Muscle of back (tissue), 11 donors: Measurements from ENCODE around the gene CHST8. TPM values are rescaled to one million over a fixed set of nuclear protein-coding genes. Genes with fewer than 3 reads are reported as not detected.
A peak's percentile ranks its signal among the peaks of the same experiment; 100 is the strongest.
"Not testable (repeated sequence)": the region's sequence is repeated elsewhere in the genome, so short reads cannot be mapped to it uniquely, and the experiment has no call there.

Experiments used
- DNase-seq, 3 donors: peaks; one replicate each; pipeline versions ENCODE4 v3.0.0 to v3.0.0-alpha.2; 2013
- polyA plus RNA-seq, 10 donors: library from polyadenylated mRNA; unstranded; fragments of 120-200 nt; gene quantifications; one replicate each; pipeline ENCODE4 v1.2.1, GENCODE V29; 2013; ENCODE audit not compliant: insufficient read length in 10 of 10

Gene CHST8
- polyA plus RNA-seq, 10 donors, result 0.07 to 1.1 (median 0.16) TPM; not detected in 2

DNA sequence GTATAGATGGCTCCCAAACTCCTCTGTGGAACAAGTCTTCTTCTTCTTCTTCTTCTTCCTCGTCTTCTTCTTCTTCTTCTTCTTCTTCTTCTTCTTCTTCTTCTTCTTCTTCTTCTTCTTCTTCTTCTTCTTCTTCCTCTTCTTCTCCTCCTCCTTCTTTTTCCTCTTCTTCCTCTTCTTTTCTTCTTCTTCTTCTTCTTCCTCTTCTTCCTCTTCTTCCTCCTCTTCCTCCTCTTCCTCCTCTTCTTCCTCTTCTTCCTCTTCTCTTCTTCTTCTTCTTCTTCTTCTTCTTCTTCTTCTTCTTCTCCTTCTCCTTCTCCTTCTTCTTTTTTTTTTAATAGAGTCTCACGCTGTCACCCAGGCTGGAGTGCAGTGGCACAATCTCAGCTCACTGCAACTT, 3.4 kb upstream of the CHST8 start:
- not testable (repeated sequence) for DNase-seq

DNA sequence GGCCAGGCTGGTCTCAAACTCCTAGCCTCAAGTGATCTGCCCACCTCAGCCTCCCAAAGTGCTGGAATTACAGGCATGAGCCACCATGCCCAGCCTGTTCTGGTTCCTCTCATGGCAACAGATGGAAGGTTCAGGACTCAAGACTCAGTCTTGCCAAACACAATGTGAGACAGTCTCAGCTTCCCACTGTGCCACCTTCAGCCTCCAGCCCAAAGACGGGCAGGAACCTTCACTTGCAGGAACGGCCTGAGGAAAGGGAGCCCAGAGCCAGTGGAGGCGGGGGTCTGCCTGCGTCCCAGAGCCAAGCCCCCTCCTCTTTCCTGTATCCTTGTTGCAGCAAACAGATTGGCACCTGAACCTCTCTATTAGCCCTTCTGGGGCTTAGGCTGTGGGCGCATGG, 2.9 kb upstream of the CHST8 start:
- DNase-seq, result no peak

DNA sequence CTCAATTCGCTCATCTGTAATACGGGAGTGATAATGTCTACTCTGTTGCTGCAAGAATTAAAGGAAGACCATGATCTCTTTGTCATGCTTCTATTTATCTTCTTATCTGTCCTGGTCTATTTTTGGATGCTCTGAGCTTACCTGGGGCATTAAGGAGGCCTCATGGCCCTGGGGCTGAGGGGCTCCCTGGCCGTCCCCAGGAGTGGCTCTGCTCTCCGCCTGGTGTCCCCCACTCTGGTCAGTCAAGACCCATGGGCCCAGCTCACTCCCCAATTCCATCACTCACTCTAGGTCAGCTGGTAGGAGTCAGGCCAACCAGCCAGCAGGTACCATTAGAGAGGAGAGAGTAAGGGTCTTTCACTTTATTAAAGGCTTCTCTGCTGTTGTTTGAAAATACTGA, 1.1 kb upstream of the CHST8 start:
- DNase-seq, result no peak

DNA sequence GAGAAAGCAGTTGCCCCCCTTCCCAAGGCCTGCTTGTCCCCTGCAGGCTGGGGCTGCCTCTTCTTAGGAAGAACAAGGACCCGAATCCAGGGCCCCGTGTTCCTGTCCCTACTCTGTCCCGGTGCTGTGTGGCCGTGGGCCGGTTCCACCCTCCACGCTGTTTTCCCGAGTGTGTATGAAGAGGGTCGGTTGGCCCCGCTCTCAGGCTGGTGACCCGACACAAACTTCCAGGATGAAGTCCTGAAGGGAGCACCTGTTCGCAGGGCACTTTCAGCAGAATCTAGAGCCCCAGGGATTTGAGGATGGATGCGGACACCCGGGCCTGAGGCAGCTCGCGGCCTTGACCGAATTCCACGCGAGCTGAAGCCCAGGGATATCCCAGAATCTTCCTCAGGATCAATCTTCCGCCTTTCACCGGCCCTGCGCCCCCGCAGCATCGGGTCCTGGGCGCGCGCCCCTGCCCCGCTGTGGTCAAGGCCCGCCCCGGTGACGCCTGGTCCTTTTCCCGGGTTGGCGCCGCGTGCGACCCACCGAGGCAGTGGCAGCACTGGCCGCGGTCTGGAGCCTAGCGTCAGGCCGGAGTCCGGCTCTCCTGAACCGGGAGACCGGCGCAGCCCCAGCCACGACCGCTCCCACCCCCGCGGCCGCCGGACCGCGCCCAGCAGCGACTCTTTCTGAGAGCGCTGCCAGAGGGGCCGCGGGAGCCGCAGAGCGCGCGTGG, 528 bp upstream of the CHST8 start:
- no peak for DNase-seq

DNA sequence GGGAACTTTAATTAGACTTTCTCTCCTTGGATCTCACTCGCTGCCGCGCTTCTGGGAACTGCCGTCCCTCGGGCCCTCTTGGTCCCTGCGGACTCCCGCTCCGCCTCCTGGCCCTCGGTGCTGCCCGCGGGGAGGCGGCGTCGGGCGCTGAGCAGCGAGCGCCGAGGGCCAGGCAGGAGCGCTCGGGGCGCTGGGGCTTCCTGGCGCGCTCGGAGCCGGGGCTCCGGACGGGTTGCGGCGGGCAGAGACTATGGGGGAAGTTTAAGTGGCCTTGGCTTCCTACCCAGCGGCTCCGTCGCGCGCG, 704 bp downstream of the CHST8 start:
- peak in 1 of 3 donors; percentile 26 for DNase-seq

DNA sequence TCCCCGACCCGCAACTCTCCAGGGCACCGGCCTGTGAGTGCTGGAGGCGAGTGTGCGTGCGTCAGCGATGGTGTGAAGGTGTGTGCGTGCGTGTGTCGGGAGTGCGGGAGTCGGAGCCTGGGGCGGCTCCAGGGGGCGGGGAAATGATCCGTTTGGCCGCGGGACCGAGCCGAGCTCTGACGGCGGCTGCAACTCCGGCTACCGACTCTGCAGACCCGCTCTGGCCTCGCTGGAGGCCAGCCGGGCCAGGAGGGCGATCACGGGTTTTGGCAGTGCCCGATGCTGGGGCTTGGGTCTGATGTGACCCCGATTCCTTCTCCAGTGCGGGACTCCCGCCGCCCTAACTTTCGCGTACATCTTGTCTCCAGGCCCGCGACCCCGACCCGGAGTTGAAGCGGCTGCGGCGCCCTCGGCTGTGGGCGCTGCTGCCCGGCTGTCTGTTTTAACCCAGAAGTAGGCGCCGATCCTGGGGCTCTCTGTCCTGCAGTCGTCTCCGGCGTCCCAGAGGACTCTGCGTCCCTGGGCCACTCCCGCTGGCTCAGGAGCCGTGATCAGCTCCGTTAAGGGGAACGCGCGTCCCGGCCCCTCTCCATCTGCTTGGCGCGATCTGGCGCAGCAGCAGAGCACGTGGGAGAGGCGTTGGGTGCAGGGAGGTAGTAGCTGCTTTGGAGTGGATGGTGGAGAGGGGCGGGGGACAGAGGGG, 1.2 kb downstream of the CHST8 start:
- DNase-seq, result no peak

DNA sequence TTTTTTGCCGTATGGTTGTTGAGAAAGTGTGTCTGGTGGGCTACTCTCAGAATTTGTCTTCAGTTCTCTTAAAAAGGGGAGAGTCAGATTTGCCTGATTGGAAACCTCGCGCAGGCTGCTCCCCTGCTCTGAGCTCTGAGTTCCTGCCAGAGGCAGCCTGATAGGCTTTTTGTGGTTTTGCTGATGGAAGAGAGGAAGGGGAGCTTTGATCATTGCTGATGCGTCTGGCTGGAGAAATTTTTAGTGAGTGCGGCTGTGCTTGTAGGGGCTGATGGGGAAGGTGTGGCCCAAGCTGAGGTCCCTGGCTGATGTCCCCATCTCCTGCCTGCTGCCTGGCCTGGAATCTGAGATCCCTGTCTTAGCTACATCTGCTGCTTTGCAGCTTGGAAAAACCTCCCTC, 2.8 kb downstream of the CHST8 start:
- no peak for DNase-seq

DNA sequence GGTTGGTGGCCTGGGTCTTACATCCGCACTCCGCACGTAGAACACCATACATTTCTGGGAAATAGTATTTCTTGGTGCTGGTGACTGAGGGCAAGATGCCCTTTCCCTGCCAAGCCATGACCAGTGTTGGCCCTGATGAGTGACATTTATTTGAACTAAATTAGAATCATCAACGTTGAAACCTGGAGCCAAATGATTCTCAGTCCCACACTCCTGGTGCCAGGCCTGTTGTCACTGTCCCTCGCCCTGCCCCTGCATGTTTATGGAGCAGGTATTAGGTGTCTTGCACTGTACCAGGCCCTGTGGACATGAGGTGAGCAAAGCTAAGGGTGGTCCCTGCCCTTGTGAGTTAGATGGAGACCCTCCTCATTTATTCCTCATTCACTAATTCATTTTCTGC, 5.8 kb downstream of the CHST8 start:
- DNase-seq, result no peak

DNA sequence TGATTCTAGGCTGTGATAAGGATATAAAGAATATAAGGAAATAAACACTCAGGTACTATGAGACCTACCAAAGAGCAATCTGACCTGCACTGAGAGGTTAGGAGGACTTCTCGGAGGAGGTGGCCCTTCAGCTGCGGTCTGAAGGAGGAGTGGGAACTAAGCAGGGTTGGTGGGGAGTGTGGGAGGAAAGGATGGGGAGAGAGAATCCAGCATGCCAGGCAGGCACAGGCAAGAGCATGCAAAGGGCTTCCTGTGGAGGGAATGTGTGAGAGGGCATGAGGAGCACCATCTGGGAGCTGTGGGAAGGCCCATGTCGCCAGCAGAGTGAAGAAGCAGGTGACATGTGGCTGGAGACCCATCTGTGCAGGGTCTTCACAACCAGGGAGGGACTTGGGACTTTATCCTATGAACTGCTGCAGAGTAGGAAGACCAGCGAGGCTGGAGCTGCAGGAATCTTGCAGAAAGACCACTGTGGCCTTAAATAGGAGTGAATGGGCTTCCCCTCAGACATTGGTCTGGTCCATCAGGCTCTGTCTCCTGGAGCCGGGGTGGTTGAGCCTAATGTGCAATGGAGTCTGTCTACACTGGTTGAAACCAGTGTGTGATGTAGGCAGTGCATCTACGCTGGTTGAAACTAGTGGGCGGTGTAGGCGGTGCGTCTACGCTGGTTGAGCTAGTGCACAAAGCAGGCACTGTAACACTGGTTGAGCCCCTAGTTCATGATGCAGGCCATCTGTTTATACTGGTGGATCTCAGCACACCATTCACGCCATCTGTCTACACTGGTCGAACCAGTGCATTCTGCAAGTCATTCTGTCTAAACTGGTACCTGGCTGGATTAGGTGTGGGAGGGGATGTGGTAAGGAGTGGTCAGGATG, 6.4 kb downstream of the CHST8 start:
- DNase-seq, result no peak

DNA sequence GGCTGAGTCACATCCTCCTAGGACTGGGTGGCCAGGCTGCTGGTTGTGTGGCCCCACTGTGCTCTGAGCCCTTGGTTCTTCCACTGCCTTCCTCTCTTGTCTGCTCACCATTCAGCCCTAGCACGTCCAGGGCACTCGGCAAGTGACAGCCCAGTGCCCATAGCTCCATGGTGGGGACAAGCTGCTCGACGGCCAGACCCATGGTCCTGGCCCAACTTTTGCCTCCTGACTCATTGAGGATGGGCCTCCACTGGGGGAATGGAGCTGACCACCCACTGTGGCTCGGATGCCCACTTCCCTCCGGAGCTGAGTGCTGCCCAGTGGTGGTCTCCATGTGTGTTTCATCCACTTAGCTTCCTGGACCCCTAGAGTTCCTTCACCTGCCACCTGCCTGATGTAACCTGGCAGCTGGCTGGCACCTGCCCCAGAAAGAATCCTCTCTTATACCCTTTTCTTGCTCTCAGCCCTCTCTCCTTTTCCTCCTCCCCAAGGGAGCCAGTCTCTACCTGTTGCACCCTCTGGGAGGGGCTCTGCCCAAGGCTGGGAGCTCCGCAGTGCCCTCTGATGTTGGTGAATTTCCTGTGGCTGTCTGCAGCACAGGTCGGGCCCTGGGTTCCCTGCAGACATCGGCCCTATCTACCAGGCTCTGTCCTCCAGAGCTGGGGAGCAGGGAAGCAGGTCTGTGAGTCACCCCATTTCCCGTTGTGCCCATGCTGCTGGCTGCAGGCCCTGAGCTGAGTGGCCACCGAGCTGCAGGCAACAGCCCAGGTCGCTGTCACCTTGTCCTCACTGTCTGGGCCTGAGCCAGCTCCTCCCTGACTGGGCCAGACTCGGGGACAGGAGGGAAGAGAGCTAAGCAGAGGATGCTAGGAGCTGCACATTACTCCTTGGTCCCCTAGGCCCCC, 7.4 kb downstream of the CHST8 start:
- no peak for DNase-seq

DNA sequence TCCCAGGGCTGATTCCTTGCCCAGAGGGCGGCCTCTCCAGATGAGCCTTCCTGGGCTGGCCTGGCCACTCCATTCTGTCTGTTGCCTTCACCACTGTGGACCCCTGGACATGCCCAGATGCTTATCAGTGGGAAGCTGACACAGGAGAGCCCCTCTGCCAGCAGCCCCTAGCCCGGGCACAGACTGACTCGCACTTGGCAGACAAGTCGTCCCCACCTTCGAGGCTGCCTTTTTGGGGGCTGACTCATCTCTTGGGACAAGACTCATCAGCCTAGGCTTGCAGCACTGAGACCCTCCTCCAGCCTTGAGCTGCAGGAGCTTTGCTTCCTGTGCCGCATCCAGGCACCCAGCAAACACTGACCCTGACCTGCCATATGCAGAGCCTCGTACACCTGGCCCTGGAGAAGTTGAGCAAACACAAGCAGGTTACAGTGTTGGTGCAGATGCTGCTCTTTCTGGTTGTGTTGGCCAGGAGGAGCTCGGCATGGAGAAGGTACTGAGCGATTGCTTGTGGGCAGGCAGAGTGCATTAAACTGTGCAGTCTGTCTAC, 8.1 kb downstream of the CHST8 start:
- no peak for DNase-seq

DNA sequence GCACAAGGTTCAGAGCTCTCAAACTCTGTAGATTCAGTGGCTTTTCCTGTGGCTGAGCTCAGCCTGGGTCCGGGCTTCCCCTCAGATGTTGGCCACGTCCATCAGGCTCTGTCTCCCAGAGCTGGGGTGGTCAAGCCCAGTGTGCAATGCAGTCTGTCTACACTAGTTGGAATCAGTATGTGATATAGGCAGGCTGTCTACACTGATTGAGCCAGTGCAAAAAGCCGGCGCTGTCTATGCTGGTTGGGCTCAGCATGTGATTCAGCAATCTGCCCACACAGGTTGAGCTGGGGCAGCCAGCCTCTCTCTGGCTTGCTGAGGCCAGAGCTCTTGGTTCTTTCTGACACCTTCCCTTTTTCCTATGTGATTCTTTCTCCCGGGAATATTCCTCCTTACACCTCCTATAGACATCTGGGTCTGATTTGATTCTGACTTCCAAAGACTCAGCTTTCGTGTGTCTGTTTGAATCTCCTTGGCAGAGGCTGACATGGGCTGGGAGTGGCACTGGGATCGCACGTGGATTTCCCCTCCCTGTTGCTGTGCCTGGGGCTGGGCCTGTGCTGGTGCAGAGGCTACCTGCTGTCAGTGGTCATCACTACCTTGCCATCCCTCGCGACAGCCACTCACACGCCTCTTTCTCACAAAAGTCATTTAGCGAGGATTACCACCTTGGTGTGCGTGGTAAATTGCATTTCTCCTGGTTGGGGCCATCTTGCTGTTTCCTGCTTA, 9.3 kb downstream of the CHST8 start:
- no peak for DNase-seq

DNA sequence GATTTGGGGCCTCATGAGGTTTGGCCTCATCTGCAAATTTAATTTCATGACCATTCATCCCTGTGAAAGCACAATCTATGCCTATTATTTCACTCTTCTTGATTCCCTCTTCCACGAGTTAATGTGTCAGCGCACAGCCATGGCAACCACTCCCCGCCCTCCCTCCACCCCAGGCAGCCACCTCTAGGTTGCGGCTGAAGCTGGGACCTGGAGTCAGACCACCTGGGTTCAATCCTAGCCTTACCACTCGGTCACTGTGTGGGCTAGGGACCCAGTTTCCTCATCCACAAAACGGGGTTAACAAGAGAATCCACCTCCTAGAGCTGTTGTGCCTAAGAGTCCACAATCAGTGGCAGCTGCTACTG, 9.8 kb downstream of the CHST8 start:
- DNase-seq, result no peak

DNA sequence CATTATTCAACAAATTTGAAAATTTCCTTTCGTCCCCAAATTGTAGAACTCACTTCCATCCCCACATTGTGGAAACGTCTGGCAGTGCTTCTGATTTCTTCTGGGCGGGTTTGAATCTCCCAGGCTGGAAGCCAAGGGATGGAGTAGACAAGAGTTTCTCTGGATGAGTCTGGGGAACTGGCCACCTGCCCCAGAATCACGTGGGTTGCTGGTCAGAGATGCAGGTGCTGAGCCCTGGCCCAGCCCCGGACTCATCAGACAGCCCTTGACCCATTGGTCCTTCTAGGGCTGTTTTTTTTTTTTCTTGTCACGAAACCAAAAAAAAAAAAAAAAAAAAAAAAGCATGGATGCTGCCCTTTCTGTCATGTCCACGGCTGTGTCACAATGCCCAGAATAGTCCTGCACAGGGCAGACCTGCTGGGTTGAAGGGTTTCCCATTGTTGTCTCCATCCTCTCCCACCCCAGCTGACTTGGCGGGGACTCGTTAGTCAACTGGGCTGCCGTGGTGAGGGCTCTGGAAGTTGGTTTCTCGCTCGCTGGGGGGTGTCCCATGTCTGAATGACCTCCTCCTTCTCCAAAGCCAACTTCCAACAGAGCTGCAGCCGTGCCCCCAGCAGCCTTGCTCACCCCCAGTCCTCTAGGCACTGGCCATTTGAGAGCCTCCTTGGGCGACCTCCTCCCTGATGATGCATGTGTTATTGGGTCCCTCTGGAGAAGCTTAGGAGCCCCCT, 12.8 kb downstream of the CHST8 start:
- DNase-seq, result no peak

DNA sequence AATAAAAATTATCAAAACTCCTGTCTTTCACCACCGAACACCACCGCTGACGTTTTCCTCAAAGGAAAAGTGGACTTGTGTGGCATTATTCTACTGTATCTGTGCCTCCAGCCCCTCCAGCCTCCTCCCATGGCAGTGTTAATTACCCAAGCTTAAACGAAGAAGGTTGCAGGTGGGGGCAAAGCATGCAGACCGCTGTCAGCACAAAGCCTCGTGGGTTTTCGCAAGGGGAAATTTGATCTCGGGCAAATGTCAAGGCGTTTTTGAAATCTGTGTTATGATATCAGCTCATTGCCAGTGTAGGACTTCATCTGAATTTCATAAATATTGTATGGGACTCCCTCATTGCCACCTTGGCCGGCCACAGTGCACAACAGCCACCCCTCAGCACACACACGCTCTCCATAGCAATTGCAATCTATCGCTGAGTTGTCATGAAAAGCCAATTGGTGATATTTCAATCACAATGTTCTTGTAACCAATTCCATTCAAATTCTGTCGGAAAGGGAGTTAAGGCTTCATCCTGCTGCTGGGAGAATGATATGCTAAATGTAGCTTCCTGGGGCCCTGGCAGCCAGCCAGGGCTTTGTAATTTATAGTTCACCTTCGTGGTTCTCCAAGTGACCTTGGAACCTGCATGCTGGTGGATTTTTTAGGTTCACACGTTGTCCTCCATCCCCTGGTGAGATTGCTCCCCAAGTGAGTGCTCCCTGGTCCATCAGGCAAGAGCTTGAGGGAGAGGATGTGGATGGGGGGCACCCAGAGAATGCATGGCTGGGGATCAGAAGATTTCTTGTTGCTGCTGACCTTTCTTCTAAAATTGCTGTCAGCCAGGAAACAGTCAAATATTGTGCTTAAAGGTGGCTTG, 16.6 kb downstream of the CHST8 start:
- DNase-seq, result no peak

DNA sequence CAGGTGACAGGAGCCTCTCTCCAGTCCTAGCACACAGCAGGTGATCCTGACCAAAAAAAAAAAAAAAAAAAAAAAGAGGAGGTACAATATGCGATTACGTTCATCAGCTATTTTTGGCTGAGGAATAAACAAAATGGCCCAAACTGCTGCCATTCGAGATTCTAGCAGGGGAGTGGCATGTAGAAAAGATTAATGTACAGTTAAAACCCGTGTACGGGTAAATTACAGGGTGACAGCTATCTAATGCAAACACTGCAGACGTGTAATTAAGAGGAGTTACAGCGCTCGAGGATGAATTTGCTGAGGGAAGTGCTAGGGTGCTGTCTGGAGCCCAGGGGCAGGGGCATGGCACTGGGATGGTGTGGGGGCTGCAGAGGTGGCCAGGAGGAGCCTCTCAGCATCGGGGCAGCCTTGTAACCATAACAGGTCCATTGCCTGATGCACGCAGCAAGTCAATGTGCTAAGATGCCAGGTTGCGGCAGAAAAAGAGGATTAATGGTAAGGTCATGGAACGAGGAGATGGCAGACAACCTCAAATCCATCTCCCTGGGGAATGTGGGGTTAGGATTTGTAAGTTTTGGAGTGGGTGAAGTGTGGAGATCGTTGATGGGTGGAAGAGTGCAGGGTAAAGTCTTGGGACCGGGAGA, 17.4 kb downstream of the CHST8 start:
- no peak for DNase-seq

DNA sequence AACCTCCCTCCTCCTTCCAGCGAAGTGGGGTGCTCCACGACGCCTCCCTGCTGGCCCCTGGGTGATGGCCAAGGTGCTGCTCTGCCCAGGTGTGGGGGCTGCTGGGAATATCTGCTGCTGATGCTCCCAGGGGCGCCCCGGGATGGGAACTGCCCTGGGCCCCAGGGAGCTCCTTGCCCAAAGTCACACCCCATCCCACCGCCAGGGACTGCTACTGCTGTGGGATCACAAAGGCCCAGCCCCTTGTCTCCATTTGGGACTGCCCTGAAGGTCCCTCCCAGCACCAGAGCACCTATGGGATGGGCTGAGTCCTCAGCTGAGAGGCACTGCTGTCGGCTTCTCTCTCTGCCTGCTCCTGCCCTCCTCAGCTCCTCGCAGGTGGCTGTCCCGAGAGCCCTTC, 19.0 kb downstream of the CHST8 start:
- DNase-seq, result no peak

DNA sequence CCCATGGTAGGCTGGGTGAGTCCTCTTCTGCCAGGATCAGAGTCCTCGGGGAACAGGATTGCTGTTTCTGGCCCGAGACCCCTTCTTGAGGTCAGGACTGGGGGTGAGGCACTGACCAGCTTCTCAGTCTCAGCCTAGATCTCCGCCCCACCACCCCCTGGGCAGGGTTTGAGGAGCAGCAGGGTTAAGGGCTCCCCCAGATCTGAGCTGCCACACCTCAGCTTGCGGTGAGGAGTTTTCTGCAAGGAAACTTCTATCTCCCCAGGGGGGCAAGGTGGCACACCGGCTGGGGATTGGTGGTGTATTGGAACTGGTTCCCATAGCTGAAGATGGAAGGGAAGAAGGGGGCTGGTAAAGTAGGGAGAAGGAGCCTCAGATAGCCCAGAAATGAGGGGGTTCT, 19.5 kb downstream of the CHST8 start:
- DNase-seq, result no peak
